ENCODE results near the gene RGS11.

RGS11 gene

DNA sequence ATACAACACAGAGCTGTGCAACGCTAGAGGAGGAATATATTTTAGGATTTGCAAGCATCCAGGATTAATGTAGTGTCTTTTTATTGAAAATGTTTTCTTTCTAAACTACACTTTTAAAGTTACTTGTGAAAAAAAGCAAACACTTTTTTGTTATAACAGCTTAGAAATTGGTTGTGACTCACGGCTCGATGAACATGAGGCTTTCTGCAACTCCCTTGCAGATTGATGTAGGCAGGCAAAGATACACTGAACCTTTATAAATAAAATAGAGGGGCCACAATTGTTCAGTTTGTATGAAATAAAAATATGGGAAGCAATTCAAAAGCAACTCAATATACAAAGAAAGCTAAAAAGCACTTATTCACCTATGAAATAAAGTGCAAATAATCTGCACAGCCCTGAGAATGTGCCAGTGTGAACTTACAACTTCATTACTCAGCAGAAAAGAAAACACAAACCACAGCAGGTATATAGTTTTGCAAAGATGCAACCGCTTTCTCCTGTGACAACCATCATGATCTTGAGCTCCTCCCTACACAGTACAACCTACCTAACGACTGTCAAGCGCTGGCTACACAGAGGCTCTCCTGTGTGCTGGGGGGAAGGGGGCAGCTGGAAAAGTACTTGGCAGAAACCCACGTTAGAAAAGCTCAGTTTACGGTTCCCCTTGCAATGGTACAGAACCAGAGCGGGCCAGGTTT is 47.4 kb downstream of the RGS11 start:
- peak; percentile 13 for DNase-seq

- no peak for DNase-seq
Measured at GRCh38 chr16:220021-220420, 55.7 kb downstream of the RGS11 start.

All from CD4-positive, alpha-beta T cell treated with Interleukin-17A for 1 hour (primary cell).